GM06990 (cell line): Measurements from ENCODE around the gene TSC1.

Experiments
- DNase-seq: peaks from one replicate; pipeline ENCODE4 v3.0.0-alpha.2; 2011; ENCODE audit not compliant: insufficient read length; ENCODE audit errors: extremely low read depth
- H3K27me3 ChIP-seq: replicated peaks from 2 replicates; pipeline ENCODE4 v1.6.0; 2011; ENCODE audit warnings: low read length; ENCODE audit not compliant: control insufficient read depth, insufficient read depth
- H3K36me3 ChIP-seq: 2 replicates; pipeline ENCODE4 v1.5.1; 2011; ENCODE audit warnings: low read length; ENCODE audit not compliant: control insufficient read depth, insufficient read depth
- H3K4me3 ChIP-seq: replicated peaks from 2 replicates; pipeline ENCODE4 v1.5.1; 2011; ENCODE audit warnings: low read depth, mild to moderate bottlenecking, control low read depth, low read length
- TF ChIP-seq, protein P1 (sequence below): IDR thresholded peaks from 2 replicates; pipeline ENCODE4 v1.5.1; 2011; ENCODE audit warnings: low read length, control low read depth, mild to moderate bottlenecking, inconsistent platforms; ENCODE audit not compliant: insufficient read depth, poor library complexity, severe bottlenecking

TSC1 gene

DNA sequence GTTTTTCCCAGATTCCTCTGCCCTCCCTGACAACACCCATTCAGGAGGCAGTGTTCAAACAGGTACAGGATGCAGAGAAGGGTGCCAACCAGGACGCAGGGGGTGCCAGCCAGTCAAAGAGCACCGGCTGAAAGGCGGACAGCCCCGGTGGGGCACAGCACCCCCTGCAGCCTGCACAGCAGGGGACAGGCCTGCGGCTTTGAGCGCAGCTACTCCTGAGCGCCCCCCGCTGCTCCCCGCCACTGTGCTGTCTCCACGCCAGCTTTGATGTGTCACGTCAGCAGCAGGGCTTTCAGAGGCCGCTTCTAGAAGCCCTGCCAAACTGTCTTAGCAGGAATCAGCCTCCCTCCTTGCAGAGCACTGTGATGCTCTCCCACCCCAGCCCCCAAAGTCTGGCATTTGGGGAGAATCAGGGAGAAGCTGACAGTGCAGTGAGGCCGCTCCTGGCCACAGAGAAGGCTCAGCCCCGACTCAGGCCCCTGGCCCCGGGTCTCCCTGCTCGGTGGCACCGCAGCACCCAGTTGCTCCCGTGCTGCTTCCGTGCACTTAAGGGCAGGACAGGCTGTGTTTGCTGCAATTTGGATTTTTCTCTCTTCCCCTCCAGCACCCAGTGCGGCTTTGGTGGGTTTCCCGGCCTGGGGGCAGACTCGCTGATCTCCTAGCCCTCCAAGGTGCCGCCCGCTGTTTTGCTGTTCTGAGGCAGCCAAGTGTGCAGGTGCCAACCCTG lies 86.6 kb downstream of the TSC1 start:
- DNase-seq = no peak
- no peaks in the 10 kb centered on the region for H3K27me3 ChIP-seq
- H3K4me3 ChIP-seq = no peak overlapping the region

DNA sequence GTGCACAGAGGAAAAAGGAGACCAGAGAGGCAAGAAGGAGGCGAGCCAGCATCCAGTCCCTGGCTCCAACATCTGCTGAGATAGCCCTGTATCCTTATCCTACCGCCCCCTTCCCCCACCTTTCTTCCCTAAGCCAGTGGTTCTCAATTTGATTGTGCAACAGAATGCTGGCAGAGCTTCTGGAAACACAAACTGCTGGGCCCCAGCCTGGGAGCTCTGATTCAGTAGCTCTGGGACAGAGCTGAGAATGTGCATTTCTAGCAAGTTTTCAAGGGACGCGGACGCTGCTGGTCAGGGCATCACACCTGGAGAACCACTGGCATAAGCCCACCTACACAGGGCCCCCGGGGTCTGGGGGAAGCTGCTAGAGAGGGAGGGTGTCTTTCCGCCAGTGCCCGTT lies 87.4 kb downstream of the TSC1 start:
- H3K4me3 ChIP-seq = no peak overlapping the region
- H3K36me3 ChIP-seq = no peaks in the 10 kb centered on the region
- no peak for DNase-seq
- TF ChIP-seq, protein P1, sequence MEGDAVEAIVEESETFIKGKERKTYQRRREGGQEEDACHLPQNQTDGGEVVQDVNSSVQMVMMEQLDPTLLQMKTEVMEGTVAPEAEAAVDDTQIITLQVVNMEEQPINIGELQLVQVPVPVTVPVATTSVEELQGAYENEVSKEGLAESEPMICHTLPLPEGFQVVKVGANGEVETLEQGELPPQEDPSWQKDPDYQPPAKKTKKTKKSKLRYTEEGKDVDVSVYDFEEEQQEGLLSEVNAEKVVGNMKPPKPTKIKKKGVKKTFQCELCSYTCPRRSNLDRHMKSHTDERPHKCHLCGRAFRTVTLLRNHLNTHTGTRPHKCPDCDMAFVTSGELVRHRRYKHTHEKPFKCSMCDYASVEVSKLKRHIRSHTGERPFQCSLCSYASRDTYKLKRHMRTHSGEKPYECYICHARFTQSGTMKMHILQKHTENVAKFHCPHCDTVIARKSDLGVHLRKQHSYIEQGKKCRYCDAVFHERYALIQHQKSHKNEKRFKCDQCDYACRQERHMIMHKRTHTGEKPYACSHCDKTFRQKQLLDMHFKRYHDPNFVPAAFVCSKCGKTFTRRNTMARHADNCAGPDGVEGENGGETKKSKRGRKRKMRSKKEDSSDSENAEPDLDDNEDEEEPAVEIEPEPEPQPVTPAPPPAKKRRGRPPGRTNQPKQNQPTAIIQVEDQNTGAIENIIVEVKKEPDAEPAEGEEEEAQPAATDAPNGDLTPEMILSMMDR = no peak
- no peaks in the 10 kb centered on the region for H3K27me3 ChIP-seq

More for the DNA sequence above, 86.6 kb downstream of the TSC1 start:
- TF ChIP-seq, protein P1 = no peak
- H3K36me3 ChIP-seq = no peaks in the 10 kb centered on the region

DNA sequence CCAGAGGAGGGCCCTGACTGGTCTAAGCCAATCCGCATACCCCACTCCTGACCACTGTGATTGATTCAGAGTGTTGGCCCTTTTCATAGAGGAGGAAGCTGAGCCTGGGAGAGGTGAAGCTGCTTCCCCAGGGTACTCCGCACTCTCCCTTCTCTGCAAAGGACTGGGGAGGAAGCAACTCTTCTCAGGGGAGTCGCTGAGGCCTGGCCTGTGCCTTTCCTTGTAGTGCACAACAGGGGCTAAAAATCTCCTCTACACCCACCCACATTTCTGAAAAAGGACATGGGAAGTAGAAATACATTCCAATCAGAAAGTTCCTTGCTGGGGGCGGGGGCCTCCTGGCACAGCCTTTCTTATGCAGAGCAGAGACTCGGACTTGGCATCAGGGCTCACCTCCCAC lies 88.5 kb downstream of the TSC1 start:
- Histone ChIP-seq H3K4me3 (no peak overlapping the region), H3K27me3 (no peaks in the 10 kb centered on the region), H3K36me3 (no peaks in the 10 kb centered on the region)
- TF ChIP-seq, protein P1 = no peak
- no peak for DNase-seq

DNA sequence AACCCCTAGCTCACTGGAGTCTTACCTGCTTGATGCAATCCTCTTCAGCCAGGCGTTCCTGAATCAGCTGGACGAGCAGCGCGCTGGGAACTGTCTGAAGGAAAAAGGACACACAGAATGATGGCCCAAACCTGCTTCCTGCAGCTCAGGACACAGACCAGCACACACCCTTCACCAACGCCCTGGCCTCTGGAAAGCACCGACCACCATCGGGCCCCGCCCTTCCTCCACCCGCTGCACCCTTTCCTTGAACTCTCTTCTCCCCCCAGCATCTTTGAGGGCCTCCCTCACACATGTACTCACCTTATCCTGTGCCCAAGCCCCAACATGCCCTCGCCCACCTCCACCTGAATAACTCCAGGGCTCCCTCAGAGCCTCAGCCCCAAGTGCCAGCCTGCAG lies 89.6 kb downstream of the TSC1 start:
- no peak overlapping the region for H3K4me3 ChIP-seq
- TF ChIP-seq, protein P1 = no peak
- no peaks in the 10 kb centered on the region for H3K36me3 ChIP-seq
- DNase-seq = no peak
- H3K27me3 ChIP-seq = no peaks in the 10 kb centered on the region

DNA sequence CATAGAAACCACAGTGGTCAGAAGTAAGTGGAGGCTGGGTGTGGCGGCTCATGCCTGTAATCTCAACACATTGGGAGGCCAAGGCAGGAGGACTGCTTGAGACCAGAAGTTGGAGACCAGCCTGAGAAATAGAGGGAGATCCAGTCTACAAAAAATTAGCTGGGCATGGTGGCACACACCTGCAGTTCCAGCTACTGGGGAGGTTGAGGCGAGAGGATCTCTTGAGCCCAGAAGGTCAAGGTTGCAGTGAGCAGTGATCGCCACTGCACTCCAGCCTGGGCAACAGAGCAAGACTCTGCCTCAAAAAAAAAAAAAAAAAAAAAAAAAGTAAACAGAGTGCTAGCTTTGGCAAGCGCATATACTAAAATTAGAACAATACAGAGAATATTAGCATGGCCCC lies 90.9 kb downstream of the TSC1 start:
- no peak for DNase-seq
- H3K36me3 ChIP-seq = no peaks in the 10 kb centered on the region
- H3K27me3 ChIP-seq = no peaks in the 10 kb centered on the region
- H3K4me3 ChIP-seq = no peak overlapping the region
- TF ChIP-seq, protein P1 = no peak
